Sigmoid colon (tissue), 3 donors: ENCODE results near the gene MYRIP.

Experiments used
- CTCF ChIP-seq, 4 experiments: fragments of 450-650 bp in 3 of 4; fragments of 200-600 bp in 1 of 4; IDR thresholded peaks; one replicate each; pipeline ENCODE4 v1.5.1; 2016 to 2019; ENCODE audit warnings: antibody characterized with exemption in 4 of 4, mild to moderate bottlenecking in 3 of 4, moderate library complexity in 2 of 4
- POLR2A ChIP-seq, 2 donors: fragments of 450-650 bp; IDR thresholded peaks; one replicate each; pipeline ENCODE4 v1.6.1; 2016; ENCODE audit warnings: antibody characterized with exemption in 2 of 2, mild to moderate bottlenecking in 2 of 2, moderate library complexity in 2 of 2

DNA sequence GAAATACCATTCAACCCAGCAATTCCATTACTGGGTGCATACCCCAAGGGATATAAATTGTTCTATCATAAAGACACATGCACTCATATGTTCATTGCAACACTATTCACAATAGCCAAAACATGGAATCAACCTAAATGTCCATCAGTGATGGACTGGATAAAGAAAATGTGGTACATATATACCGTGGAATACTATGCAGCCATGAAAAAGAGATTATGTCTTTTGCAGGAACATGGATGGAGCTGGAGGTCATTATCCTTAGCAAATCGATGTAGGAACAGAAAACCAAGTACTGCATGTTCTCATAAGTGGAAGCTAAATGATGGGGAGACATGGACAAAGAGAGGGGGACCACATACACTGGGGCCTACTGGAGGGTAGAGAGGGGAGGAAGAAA, 5.5 kb upstream of the MYRIP start:
- TF ChIP-seq CTCF (IDR thresholded peaks at IDR 0.05): no peak
- no peak for TF ChIP-seq POLR2A (IDR thresholded peaks at IDR 0.05)
